BE2C (cell line): ENCODE measurements around the gene RNF4.

ENCODE experiments used
- DNase-seq: peaks from one replicate; pipeline ENCODE4 v3.0.0-alpha.2; 2020
- H3K27me3 ChIP-seq: fragments of 250-450 bp; sonication (Bioruptor Pico); 2 replicates; pipeline ENCODE4 v1.5.1; 2020; ENCODE audit warnings: mild to moderate bottlenecking
- H3K36me3 ChIP-seq: fragments of 250-450 bp; sonication (Bioruptor Pico); 2 replicates; pipeline ENCODE4 v1.5.1; 2020; ENCODE audit warnings: mild to moderate bottlenecking
- H3K4me1 ChIP-seq: fragments of 250-450 bp; sonication (Bioruptor Pico); 2 replicates; pipeline ENCODE4 v1.5.1; 2020
- H3K4me3 ChIP-seq: 2 replicates; pipeline ENCODE4 v1.5.1; 2011; ENCODE audit warnings: low read depth, low read length
- H3K9me3 ChIP-seq: fragments of 250-450 bp; sonication (Bioruptor Pico); 2 replicates; pipeline ENCODE4 v1.5.1; 2020
- TF ChIP-seq, protein P1 (sequence below): IDR thresholded peaks from 2 replicates; pipeline ENCODE4 v1.5.1; 2012; ENCODE audit warnings: mild to moderate bottlenecking, low read depth, low read length

RNF4 gene

DNA sequence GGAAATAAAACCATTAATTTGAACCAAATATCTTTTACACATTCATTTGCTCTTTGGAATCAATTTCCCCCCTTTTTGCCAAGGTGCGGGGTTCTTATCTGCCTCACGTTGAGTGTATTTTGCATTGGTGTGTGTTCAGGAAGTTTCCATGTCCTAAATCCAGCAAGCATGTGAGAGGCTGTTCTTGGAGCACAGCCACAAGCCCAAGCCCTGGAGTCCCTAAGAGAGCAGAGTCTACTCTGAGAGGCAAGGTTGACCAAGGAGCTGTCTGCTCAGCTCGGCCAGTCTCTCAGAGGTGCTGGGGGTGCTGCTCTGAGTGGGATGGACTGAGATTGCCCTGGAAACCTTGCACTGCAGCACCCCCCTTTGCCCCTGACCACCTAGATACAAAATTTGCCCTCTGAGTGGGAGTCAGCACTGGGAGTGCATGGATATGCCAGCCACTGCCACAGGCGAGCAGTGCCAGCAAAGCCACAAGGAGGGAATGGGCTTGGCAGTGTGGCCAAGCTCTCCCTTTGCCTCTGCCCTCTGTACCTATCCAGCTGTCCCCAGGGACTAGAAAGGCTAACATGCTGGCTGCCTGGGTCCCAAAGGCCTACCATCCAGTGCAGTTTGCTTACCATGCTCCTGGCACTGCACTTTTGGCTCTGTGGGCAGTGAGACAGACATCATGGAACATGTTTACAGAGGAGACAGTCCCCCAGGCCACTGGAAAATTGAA lies 47.1 kb downstream of the RNF4 start:
- Histone ChIP-seq H3K36me3 (peaks cover 39% of the 10 kb centered on the region), H3K4me3 (no peak overlapping the region), H3K27me3 (no peaks in the 10 kb centered on the region), H3K4me1 (no peaks in the 10 kb centered on the region), H3K9me3 (no peaks in the 10 kb centered on the region)
- DNase-seq, result no peak
- TF ChIP-seq, protein P1, sequence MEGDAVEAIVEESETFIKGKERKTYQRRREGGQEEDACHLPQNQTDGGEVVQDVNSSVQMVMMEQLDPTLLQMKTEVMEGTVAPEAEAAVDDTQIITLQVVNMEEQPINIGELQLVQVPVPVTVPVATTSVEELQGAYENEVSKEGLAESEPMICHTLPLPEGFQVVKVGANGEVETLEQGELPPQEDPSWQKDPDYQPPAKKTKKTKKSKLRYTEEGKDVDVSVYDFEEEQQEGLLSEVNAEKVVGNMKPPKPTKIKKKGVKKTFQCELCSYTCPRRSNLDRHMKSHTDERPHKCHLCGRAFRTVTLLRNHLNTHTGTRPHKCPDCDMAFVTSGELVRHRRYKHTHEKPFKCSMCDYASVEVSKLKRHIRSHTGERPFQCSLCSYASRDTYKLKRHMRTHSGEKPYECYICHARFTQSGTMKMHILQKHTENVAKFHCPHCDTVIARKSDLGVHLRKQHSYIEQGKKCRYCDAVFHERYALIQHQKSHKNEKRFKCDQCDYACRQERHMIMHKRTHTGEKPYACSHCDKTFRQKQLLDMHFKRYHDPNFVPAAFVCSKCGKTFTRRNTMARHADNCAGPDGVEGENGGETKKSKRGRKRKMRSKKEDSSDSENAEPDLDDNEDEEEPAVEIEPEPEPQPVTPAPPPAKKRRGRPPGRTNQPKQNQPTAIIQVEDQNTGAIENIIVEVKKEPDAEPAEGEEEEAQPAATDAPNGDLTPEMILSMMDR, result no peak

DNA sequence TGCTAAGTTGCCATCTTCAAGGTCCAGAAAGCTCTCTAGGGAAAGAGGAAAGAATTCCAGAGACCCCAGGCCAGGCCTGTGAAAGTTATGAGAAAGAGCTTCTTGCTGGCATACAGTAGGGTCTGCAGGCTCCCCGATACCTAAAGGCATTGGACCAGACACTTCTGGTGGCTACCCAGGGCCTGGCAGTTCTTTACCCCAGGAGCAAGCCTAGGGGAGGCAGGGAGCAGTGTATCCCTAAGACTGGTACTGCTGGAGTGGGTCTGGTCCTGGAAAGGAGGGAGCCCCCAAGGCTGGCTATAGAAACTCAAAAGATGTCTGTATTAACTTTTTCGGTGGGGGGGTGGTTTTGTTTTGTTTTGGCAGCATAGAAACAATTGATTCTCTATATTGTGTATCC lies 47.7 kb downstream of the RNF4 start:
- TF ChIP-seq, protein P1, result no peak
- no peaks in the 10 kb centered on the region for H3K27me3 ChIP-seq
- H3K4me1 ChIP-seq, result no peaks in the 10 kb centered on the region
- H3K9me3 ChIP-seq, result no peaks in the 10 kb centered on the region
- DNase-seq, result no peak
- peaks cover 38% of the 10 kb centered on the region for H3K36me3 ChIP-seq
- no peak overlapping the region for H3K4me3 ChIP-seq

- TF ChIP-seq, protein P1, result no peak
- no peaks in the 10 kb centered on the region for H3K9me3 ChIP-seq
These were observed 57.7 kb downstream of the RNF4 start for GRCh38 chr4:2526559-2526958.

DNA sequence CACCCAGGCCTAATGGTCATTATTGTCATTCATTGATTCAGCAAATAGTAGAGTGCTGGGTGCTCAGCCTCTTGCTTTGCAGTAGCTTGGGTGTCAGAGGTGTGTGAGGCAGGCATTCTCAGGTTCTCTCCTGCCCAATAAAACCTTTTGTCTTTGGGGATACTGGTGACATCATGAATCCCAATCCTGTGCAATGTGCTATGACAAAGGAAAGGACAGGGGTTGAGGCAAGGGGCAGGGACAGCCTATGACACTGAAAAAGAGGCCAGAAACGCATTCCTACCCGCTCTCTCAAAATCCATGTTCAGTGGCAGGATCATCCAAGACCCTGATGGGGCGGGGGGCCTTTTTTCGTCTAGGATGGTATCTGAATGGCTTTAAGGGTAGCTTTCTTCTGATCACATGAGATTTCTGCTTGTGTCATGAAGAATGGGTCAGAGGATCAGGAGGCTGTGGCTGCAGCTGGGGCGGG lies 66.0 kb downstream of the RNF4 start:
- Histone ChIP-seq H3K4me1 (peaks cover 5% of the 10 kb centered on the region; the same call in 1 of the 2 replicates), H3K27me3 (no peaks in the 10 kb centered on the region), H3K9me3 (no peaks in the 10 kb centered on the region), H3K36me3 (peaks cover 7% of the 10 kb centered on the region), H3K4me3 (peak overlapping the region; percentile 83)
- TF ChIP-seq, protein P1, result no peak
- no peak for DNase-seq

More at GRCh38 chr4:2526559-2526958, 57.7 kb downstream of the RNF4 start:
- Histone ChIP-seq H3K27me3 (no peaks in the 10 kb centered on the region), H3K4me3 (no peak overlapping the region), H3K36me3 (no peaks in the 10 kb centered on the region), H3K4me1 (no peaks in the 10 kb centered on the region)
- DNase-seq, result no peak

DNA sequence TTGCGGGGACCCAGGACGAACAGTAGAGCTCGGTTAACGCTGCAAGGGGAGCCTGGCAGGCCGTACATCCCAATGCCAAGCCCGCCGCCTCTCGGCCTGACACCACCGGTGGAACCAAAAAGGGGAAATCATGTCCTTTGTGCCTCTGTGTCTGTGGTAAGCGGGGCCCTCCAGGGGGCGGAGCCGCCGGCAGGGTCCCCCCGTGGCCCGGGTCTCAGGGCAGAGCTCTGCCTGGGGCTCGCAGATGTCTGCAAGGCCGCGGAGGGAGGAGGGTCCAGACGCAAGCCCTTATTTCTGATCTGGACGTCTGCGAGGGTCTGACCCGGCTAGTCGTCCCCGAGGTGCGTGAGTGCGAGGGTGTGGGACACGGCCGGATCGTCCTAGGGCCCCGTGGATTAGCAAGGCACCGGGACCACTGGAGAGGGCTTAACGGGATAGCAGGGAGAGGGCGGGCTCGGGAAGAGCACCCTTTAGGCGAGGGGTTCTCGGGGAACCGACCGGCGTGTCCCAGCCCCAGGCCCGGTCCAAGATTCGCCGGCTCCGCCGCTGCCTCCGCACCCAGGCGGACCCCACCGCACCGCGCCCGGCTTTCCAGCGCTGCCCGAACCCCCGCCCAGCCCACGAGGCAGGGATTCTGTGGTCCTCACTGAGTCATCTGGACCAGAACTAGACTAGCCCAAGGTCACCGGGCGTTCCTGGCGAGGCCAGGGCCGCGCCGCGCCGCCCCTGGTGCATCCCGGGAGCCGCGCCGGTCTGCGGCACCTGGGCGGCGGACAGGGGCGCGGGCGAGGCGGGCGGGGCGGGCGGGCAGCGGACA lies 66.7 kb downstream of the RNF4 start:
- Histone ChIP-seq H3K36me3 (peaks cover 7% of the 10 kb centered on the region), H3K4me3 (peak overlapping the region; percentile 83), H3K27me3 (no peaks in the 10 kb centered on the region), H3K9me3 (no peaks in the 10 kb centered on the region), H3K4me1 (peaks cover 5% of the 10 kb centered on the region; the same call in 1 of the 2 replicates)
- DNase-seq, result peak; percentile 66
- TF ChIP-seq, protein P1, result peak; percentile 22; the same call in 1 of the 2 replicates
